Panc1 (cell line): ENCODE measurements around the gene CDK19. TPM values are rescaled to one million over a fixed set of nuclear protein-coding genes. Genes with fewer than 3 reads are reported as not detected.

Source experiments
- ATAC-seq: fragments of 200-7000 bp; cut with Tn5 transposase; 2 replicates; pipeline ENCODE4 v1.9.1; 2020; ENCODE audit warnings: mild to moderate bottlenecking, moderate library complexity
- BruUV-seq: library from RNA; stranded (reverse); fragments of 400-500 nt; replicated peaks from 2 replicates; lab custom pipeline; 2021; lab: Mats Ljungman, UMichigan
- CTCF ChIA-PET: fragments of 300-600 bp; sonication (Branson Sonifier 250); formaldehyde crosslinking; loops from one replicate; lab custom pipeline; 2022; ENCODE audit warnings: antibody characterized with exemption; lab: Charles Lee
- POLR2A ChIA-PET: fragments of 300-600 bp; sonication (Branson Sonifier 250); formaldehyde crosslinking; loops from one replicate; lab custom pipeline; 2022; ENCODE audit warnings: antibody characterized with exemption; lab: Charles Lee
- DNase-seq: peaks from one replicate; pipeline ENCODE4 v3.0.0-alpha.2; 2010; ENCODE audit warnings: low read depth, low spot score
- H3K27ac ChIP-seq: 2 replicates; pipeline ENCODE4 v1.5.1; 2011; ENCODE audit warnings: mild to moderate bottlenecking, low read length, inconsistent platforms
- H3K27me3 ChIP-seq: fragments of 200-500 bp; sonication (Bioruptor generic); 2 replicates; pipeline ENCODE4 v1.6.0; 2014; ENCODE audit warnings: low read length, inconsistent platforms; ENCODE audit not compliant: control insufficient read depth, insufficient read depth
- H3K36me3 ChIP-seq: fragments of 200-500 bp; sonication (Bioruptor generic); 2 replicates; pipeline ENCODE4 v1.5.1; 2014; ENCODE audit warnings: inconsistent platforms, mild to moderate bottlenecking, low read length, moderate library complexity; ENCODE audit not compliant: control insufficient read depth, insufficient read depth
- H3K4me1 ChIP-seq: 2 replicates; pipeline ENCODE4 v1.5.1; 2011; ENCODE audit warnings: inconsistent platforms, mild to moderate bottlenecking, low read length, moderate library complexity; ENCODE audit not compliant: control insufficient read depth, insufficient read depth
- H3K4me3 ChIP-seq, 2 experiments: 2 replicates each; pipeline ENCODE4 v1.5.1; 2011 to 2012; ENCODE audit warnings: low read depth in 2 of 2, low read length in 2 of 2, mild to moderate bottlenecking in 2 of 2, inconsistent platforms in 1 of 2, moderate library complexity in 1 of 2
- H3K9me3 ChIP-seq: fragments of 200-500 bp; sonication (Bioruptor generic); 2 replicates; pipeline ENCODE4 v1.5.1; 2014; ENCODE audit warnings: low read depth, mild to moderate bottlenecking, inconsistent platforms, low read length, moderate library complexity; ENCODE audit not compliant: control insufficient read depth, insufficient read depth
- POLR2AphosphoS5 ChIP-seq: IDR thresholded peaks from 2 replicates; pipeline ENCODE4 v1.6.1; 2012; ENCODE audit warnings: mild to moderate bottlenecking, low read depth, low read length, moderate library complexity
- REST ChIP-seq, 2 experiments: IDR thresholded peaks; 2 replicates each; pipeline ENCODE4 v1.6.1; 2011 to 2012; ENCODE audit warnings: low read depth in 2 of 2, control low read depth in 1 of 2, low read length in 1 of 2, mild to moderate bottlenecking in 1 of 2, moderate library complexity in 1 of 2; ENCODE audit not compliant: insufficient read depth in 1 of 2
- SIN3A ChIP-seq: IDR thresholded peaks from 2 replicates; pipeline ENCODE4 v1.6.1; 2012; ENCODE audit warnings: low read depth, mild to moderate bottlenecking, low read length, moderate library complexity, borderline replicate concordance; ENCODE audit not compliant: insufficient read depth
- TCF7L2 ChIP-seq: IDR thresholded peaks from 2 replicates; pipeline ENCODE4 v1.6.1; 2011; ENCODE audit warnings: mild to moderate bottlenecking, low read depth, low read length, inconsistent platforms
- in situ Hi-C: cut with HindIII; loops from 2 replicates; pipeline ENCODE4 v1.10.0; 2016; ENCODE audit warnings: low sequenced_read_pairs, low pct_unique_long_range_greater_than_20kb
- intact Hi-C: fragments of 100-400 bp; cut with micrococcal nuclease; formaldehyde crosslinking; loops from one replicate; pipeline ENCODE4 v1.10.0; 2022; ENCODE audit not compliant: unreplicated experiment
- total RNA-seq: library from RNA; stranded (reverse); gene quantifications from one replicate; pipeline ENCODE4 v1.2.1, GENCODE V29; 2021; ENCODE audit not compliant: unreplicated experiment
- TF ChIP-seq, protein P1 (sequence below): fragments of 450-650 bp; IDR thresholded peaks from 2 replicates; pipeline ENCODE4 v1.5.1; 2017; ENCODE audit warnings: mild to moderate bottlenecking

Gene CDK19
- total RNA-seq, 1 experiment from 2014 or later: 48.4 TPM

GRCh38 chr6:110656492-110656891 is 158.8 kb downstream of the CDK19 start:
- ATAC-seq (peak; percentile 55; the same call in 1 of the 2 replicates), DNase-seq (no peak)
- in situ Hi-C loops: no loop called here
- peaks cover 13% of the 10 kb centered on the region; the same call in 1 of the 2 replicates for H3K4me1 ChIP-seq
- H3K9me3 ChIP-seq: peaks cover 9% of the 10 kb centered on the region; the same call in 1 of the 2 replicates
- TF ChIP-seq TCF7L2: peak; percentile 59; the same call in 1 of the 2 replicates
- no peak for TF ChIP-seq REST (IDR thresholded peaks at IDR 0.05; ENCODE audit: insufficient read depth in 1 of 2, low read depth in 2 of 2, low read length in 1 of 2)
- POLR2A ChIA-PET: interaction anchor here (0.6 kb wide), 1 partner anchor 296 kb away, joined by 15 read pairs; no protein-coding TSS in a partner anchor
- H3K36me3 ChIP-seq: no peaks in the 10 kb centered on the region
- no peaks in the 10 kb centered on the region for H3K27me3 ChIP-seq
- BruUV-seq: no TSS peak
- no peak overlapping the region for H3K27ac ChIP-seq
- CTCF ChIA-PET: no interaction called here
- intact Hi-C loops: no loop called here
- H3K4me3 ChIP-seq: no peak overlapping the region

- DNase-seq: no peak
- H3K4me3 ChIP-seq: no peak overlapping the region
- H3K9me3 ChIP-seq: 0 out of 2 replicates have a peak, but pooled peaks cover 3% of the 10 kb centered on the region
- in situ Hi-C loops (no loop called here), intact Hi-C loops (no loop called here)
- no TSS peak for BruUV-seq
- ChIA-PET CTCF (no interaction called here), POLR2A (interaction anchor here (0.6 kb wide), 1 partner anchor 297 kb away, joined by 15 read pairs; no protein-coding TSS in a partner anchor)
- no peaks in the 10 kb centered on the region for H3K27me3 ChIP-seq
- H3K27ac ChIP-seq: peak overlapping the region; percentile 40
- no peak for TF ChIP-seq TCF7L2
- no peak for TF ChIP-seq REST (IDR thresholded peaks at IDR 0.05; ENCODE audit: insufficient read depth in 1 of 2, low read depth in 2 of 2, low read length in 1 of 2)
- TF ChIP-seq, protein P1, sequence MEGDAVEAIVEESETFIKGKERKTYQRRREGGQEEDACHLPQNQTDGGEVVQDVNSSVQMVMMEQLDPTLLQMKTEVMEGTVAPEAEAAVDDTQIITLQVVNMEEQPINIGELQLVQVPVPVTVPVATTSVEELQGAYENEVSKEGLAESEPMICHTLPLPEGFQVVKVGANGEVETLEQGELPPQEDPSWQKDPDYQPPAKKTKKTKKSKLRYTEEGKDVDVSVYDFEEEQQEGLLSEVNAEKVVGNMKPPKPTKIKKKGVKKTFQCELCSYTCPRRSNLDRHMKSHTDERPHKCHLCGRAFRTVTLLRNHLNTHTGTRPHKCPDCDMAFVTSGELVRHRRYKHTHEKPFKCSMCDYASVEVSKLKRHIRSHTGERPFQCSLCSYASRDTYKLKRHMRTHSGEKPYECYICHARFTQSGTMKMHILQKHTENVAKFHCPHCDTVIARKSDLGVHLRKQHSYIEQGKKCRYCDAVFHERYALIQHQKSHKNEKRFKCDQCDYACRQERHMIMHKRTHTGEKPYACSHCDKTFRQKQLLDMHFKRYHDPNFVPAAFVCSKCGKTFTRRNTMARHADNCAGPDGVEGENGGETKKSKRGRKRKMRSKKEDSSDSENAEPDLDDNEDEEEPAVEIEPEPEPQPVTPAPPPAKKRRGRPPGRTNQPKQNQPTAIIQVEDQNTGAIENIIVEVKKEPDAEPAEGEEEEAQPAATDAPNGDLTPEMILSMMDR: no peak
- no peak for TF ChIP-seq SIN3A
- TF ChIP-seq POLR2AphosphoS5: no peak
- H3K4me1 ChIP-seq: peaks cover 13% of the 10 kb centered on the region; the same call in 1 of the 2 replicates
- H3K36me3 ChIP-seq: no peaks in the 10 kb centered on the region
- ATAC-seq: no peak
Observed at GRCh38 chr6:110655821-110656220, 159.4 kb downstream of the CDK19 start.
